Natural killer cell (primary cell): Measurements from ENCODE around the gene KCNJ6. TPM values are rescaled to one million over a fixed set of nuclear protein-coding genes. Genes with fewer than 3 reads are reported as not detected.

Source experiments
- ATAC-seq, 3 donors: fragments of 150-1000 bp in 2 of 3; fragments of 200-7000 bp in 1 of 3; cut with Tn5 transposase; 1 replicate in 1 of 3; 2 replicates in 2 of 3; pipeline ENCODE4 v1.10.0; 2021; ENCODE audit warnings: mild to moderate bottlenecking in 2 of 3, moderate library complexity in 2 of 3
- DNase-seq, 2 donors: peaks; one replicate each; pipeline versions ENCODE4 v3.0.0 to v3.0.0-alpha.2; 2013 to 2021; ENCODE audit warnings: mixed read lengths in 1 of 2
- H3K27ac ChIP-seq: one replicate; pipeline ENCODE4 v1.5.1; 2013; ENCODE audit warnings: mild to moderate bottlenecking, low read length
- H3K27me3 ChIP-seq: one replicate; pipeline ENCODE4 v1.6.1; 2013; ENCODE audit warnings: low read length; ENCODE audit not compliant: control insufficient read depth, insufficient read depth
- H3K36me3 ChIP-seq: one replicate; pipeline ENCODE4 v1.6.1; 2013; ENCODE audit warnings: low read length; ENCODE audit not compliant: control insufficient read depth, insufficient read depth
- H3K4me1 ChIP-seq: one replicate; pipeline ENCODE4 v1.6.1; 2013; ENCODE audit warnings: low read length; ENCODE audit not compliant: control insufficient read depth, insufficient read depth
- H3K4me3 ChIP-seq: one replicate; pipeline ENCODE4 v1.5.1; 2013; ENCODE audit warnings: low read length
- H3K9me3 ChIP-seq: one replicate; pipeline ENCODE4 v1.6.1; 2013; ENCODE audit warnings: low read length; ENCODE audit not compliant: control insufficient read depth, insufficient read depth
- H3K27ac Mint-ChIP-seq, 2 donors: one replicate each; pipeline ENCODE4 v1.8.0; 2022; ENCODE audit warnings: mild to moderate bottlenecking in 2 of 2, mixed read lengths in 2 of 2, moderate library complexity in 1 of 2
- H3K27me3 Mint-ChIP-seq, 2 donors: one replicate each; pipeline ENCODE4 v1.8.0; 2022; ENCODE audit warnings: low read depth in 2 of 2, mixed read lengths in 2 of 2
- H3K36me3 Mint-ChIP-seq: one replicate; pipeline ENCODE4 v1.8.0; 2022; ENCODE audit warnings: mixed read lengths
- H3K4me1 Mint-ChIP-seq, 2 donors: one replicate each; pipeline ENCODE4 v1.8.0; 2022; ENCODE audit warnings: mixed read lengths in 2 of 2
- H3K4me3 Mint-ChIP-seq: one replicate; pipeline ENCODE4 v1.8.0; 2022; ENCODE audit warnings: mild to moderate bottlenecking, moderate library complexity, mixed read lengths
- H3K9me3 Mint-ChIP-seq, 2 donors: one replicate each; pipeline ENCODE4 v1.8.0; 2022; ENCODE audit warnings: mixed read lengths in 2 of 2
- CTCF ChIP-seq: fragments of 200-600 bp; IDR thresholded peaks from one replicate; pipeline ENCODE4 v1.8.0; 2022; ENCODE audit warnings: antibody characterized with exemption
- WGBS: methylation state at CpG from one replicate; pipeline ENCODE4 v1.1.7; 2013; ENCODE audit warnings: missing lambda C conversion rate; ENCODE audit not compliant: insufficient coverage; 5-methylcytosine and 5-hydroxymethylcytosine counted together
- intact Hi-C: fragments of 100-400 bp; cut with micrococcal nuclease; formaldehyde crosslinking; loops from one replicate; pipeline ENCODE4 v1.14.2; 2022
- total RNA-seq, 4 donors: library from RNA; stranded (reverse); fragments of 120-200 nt in 1 of 4; gene quantifications; one replicate each; pipeline versions ENCODE4 v1.2.3 to v1.2.4, GENCODE V29; 2013 to 2022

The KCNJ6 gene
- total RNA-seq, 3 donors from 2014 or later (not counting 1 experiment from before 2014, with no cell fraction given): not detected

- H3K27me3 ChIP-seq: no peaks in the 10 kb centered on the region
- Mint-ChIP-seq H3K4me1 (no peaks in the 10 kb centered on the region), H3K27me3 (peaks cover 17 to 29% of the 10 kb centered on the region in 2 donors), H3K36me3 (no peaks in the 10 kb centered on the region), H3K4me3 (no peak overlapping the region), H3K9me3 (no peaks in the 10 kb centered on the region), H3K27ac (no peak overlapping the region)
- intact Hi-C loops: no loop called here
- DNase-seq: no peak
- no peaks in the 10 kb centered on the region for H3K4me1 ChIP-seq
- 90% methylated on average over 4 of the region's 4 CpGs for WGBS
- ATAC-seq: no peak
- H3K4me3 ChIP-seq: no peak overlapping the region
- H3K36me3 ChIP-seq: no peaks in the 10 kb centered on the region
- H3K27ac ChIP-seq: no peak overlapping the region
- no peak for TF ChIP-seq CTCF
- no peaks in the 10 kb centered on the region for H3K9me3 ChIP-seq
These were observed 231.7 kb downstream of the KCNJ6 start for GRCh38 chr21:37684547-37684946.

GRCh38 chr21:37684115-37684493 lies 232.2 kb downstream of the KCNJ6 start:
- no peaks in the 10 kb centered on the region for H3K4me1 ChIP-seq
- H3K27ac ChIP-seq: no peak overlapping the region
- no peak for TF ChIP-seq CTCF
- H3K9me3 Mint-ChIP-seq: no peaks in the 10 kb centered on the region
- H3K27me3 ChIP-seq: no peaks in the 10 kb centered on the region
- H3K4me3 Mint-ChIP-seq: no peak overlapping the region
- 93% methylated on average over 5 of the region's 5 CpGs for WGBS
- H3K36me3 ChIP-seq: no peaks in the 10 kb centered on the region
- H3K27me3 Mint-ChIP-seq: peaks cover 14 to 29% of the 10 kb centered on the region in 2 donors
- no peak overlapping the region for H3K4me3 ChIP-seq
- DNase-seq: no peak
- H3K27ac Mint-ChIP-seq: no peak overlapping the region
- ATAC-seq: no peak
- intact Hi-C loops: no loop called here
- no peaks in the 10 kb centered on the region for H3K36me3 Mint-ChIP-seq
- H3K9me3 ChIP-seq: no peaks in the 10 kb centered on the region
- H3K4me1 Mint-ChIP-seq: no peaks in the 10 kb centered on the region

- Histone ChIP-seq H3K36me3 (no peaks in the 10 kb centered on the region), H3K27ac (no peak overlapping the region), H3K4me3 (no peak overlapping the region), H3K4me1 (no peaks in the 10 kb centered on the region), H3K27me3 (no peaks in the 10 kb centered on the region), H3K9me3 (no peaks in the 10 kb centered on the region)
- H3K36me3 Mint-ChIP-seq: no peaks in the 10 kb centered on the region
- no peak overlapping the region for H3K4me3 Mint-ChIP-seq
- H3K9me3 Mint-ChIP-seq: no peaks in the 10 kb centered on the region
- WGBS: 62% methylated on average over 8 of the region's 8 CpGs
- ATAC-seq (no peak), DNase-seq (no peak)
- no peak overlapping the region for H3K27ac Mint-ChIP-seq
- no peaks in the 10 kb centered on the region for H3K4me1 Mint-ChIP-seq
- H3K27me3 Mint-ChIP-seq: peaks cover 14 to 29% of the 10 kb centered on the region in 2 donors
- intact Hi-C loops: no loop called here
- no peak for TF ChIP-seq CTCF
These were observed 232.7 kb downstream of the KCNJ6 start for GRCh38 chr21:37683396-37684114.

GRCh38 chr21:37682966-37683365 lies 233.3 kb downstream of the KCNJ6 start:
- DNase-seq: no peak
- H3K27ac Mint-ChIP-seq: no peak overlapping the region
- no peaks in the 10 kb centered on the region for H3K9me3 Mint-ChIP-seq
- intact Hi-C loops: no loop called here
- no peaks in the 10 kb centered on the region for H3K4me1 Mint-ChIP-seq
- no peaks in the 10 kb centered on the region for H3K36me3 ChIP-seq
- no peak overlapping the region for H3K4me3 ChIP-seq
- peaks cover 12 to 28% of the 10 kb centered on the region in 2 donors for H3K27me3 Mint-ChIP-seq
- H3K4me1 ChIP-seq: no peaks in the 10 kb centered on the region
- no peaks in the 10 kb centered on the region for H3K27me3 ChIP-seq
- H3K27ac ChIP-seq: no peak overlapping the region
- no peak for TF ChIP-seq CTCF
- H3K9me3 ChIP-seq: no peaks in the 10 kb centered on the region
- 79% methylated on average over 6 of the region's 6 CpGs for WGBS
- no peak overlapping the region for H3K4me3 Mint-ChIP-seq
- H3K36me3 Mint-ChIP-seq: no peaks in the 10 kb centered on the region
- no peak for ATAC-seq
